BLaER1 (cell line): ENCODE data around the gene LPP.

Source experiments
- H3K27ac ChIP-seq: shearing (Covaris generic); formaldehyde crosslinking; 2 replicates; pipeline ENCODE4 v1.8.1; 2022
- H3K27me3 ChIP-seq: shearing (Covaris generic); formaldehyde crosslinking; 2 replicates; pipeline ENCODE4 v1.8.1; 2022
- H3K36me3 ChIP-seq: shearing (Covaris generic); formaldehyde crosslinking; 2 replicates; pipeline ENCODE4 v1.8.1; 2022
- H3K4me1 ChIP-seq: shearing (Covaris generic); formaldehyde crosslinking; 2 replicates; pipeline ENCODE4 v1.8.1; 2022
- H3K4me2 ChIP-seq: shearing (Covaris generic); formaldehyde crosslinking; 2 replicates; pipeline ENCODE4 v1.8.1; 2022
- H3K4me3 ChIP-seq: shearing (Covaris generic); formaldehyde crosslinking; 2 replicates; pipeline ENCODE4 v1.8.1; 2022
- H3K9ac ChIP-seq: shearing (Covaris generic); formaldehyde crosslinking; 2 replicates; pipeline ENCODE4 v1.8.1; 2022
- H3K9me3 ChIP-seq: shearing (Covaris generic); formaldehyde crosslinking; 2 replicates; pipeline ENCODE4 v1.8.1; 2022
- H4K20me1 ChIP-seq: shearing (Covaris generic); formaldehyde crosslinking; 2 replicates; pipeline ENCODE4 v1.8.1; 2022
- Cebpa-rat ChIP-seq: shearing (Covaris generic); IDR thresholded peaks from 2 replicates; pipeline ENCODE4 v1.8.1; 2022

Gene LPP

DNA sequence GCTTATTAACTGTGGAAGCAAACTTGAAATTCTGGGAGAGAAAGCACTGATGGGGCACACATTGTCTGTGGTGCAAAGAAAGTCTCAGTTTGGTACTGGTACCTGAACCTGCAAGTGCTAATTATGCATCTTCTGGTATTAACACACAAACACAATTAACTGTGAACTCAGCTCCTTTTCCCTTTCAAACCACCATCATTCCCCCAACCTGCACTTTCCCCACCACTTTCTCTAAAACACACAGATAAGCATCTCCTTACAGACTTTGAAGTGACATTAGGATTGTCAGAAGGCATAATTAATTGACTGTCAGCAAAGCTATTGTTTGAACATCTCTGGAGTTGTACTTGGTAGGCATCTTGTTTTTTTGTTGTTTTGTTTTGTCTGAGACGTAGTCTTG, 565.6 kb downstream of the LPP start:
- no peaks in the 10 kb centered on the region for H3K27me3 ChIP-seq
- H3K9ac ChIP-seq = no peak overlapping the region
- no peaks in the 10 kb centered on the region for H3K4me1 ChIP-seq
- no peak for TF ChIP-seq Cebpa-rat
- H4K20me1 ChIP-seq = no peaks in the 10 kb centered on the region
- H3K27ac ChIP-seq = no peak overlapping the region
- H3K4me3 ChIP-seq = no peak overlapping the region
- H3K36me3 ChIP-seq = no peaks in the 10 kb centered on the region
- no peak overlapping the region for H3K4me2 ChIP-seq
- no peaks in the 10 kb centered on the region for H3K9me3 ChIP-seq

DNA sequence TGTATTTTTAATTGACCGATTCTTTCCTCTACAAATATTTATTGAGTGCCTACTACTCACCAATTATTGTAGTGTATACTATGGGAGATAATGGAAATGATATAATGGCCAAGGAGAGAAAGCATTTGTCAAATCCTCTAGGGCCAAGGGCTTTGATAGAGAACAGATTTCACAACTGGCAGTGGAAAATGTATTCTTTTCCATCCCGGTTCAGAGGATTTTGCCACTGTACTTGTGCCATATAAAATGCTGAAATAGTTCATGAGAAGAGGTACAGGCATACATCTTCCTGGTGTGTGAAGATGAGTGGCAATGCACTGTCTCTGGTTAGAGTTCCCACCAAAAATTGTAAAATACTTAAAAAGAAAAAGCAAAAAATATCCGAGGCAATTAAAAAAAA, 566.3 kb downstream of the LPP start:
- Histone ChIP-seq H3K9me3 (no peaks in the 10 kb centered on the region), H3K4me3 (no peak overlapping the region), H4K20me1 (no peaks in the 10 kb centered on the region), H3K4me1 (no peaks in the 10 kb centered on the region), H3K27ac (no peak overlapping the region), H3K27me3 (no peaks in the 10 kb centered on the region), H3K4me2 (no peak overlapping the region), H3K9ac (no peak overlapping the region), H3K36me3 (no peaks in the 10 kb centered on the region)
- TF ChIP-seq Cebpa-rat = no peak

DNA sequence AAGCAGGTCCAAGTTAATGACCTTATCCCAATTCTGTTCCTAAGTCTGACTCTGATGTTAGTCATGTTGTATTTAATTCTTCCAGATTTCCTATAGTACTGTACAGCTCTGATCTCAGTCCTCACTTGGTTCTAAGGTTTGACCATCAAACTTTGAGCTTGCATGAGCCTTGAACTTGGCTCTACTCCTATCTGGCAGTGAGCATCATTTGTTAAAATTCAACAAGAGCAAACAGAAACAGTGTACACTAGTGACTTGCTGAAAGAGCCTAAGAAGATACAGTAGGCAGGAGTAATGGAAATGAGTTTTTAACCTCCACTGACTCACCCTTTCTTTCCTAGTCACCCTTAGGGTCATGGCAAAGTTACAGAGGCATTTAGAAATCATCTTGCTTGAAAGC, 566.7 kb downstream of the LPP start:
- Histone ChIP-seq H4K20me1 (no peaks in the 10 kb centered on the region), H3K27me3 (no peaks in the 10 kb centered on the region), H3K4me1 (no peaks in the 10 kb centered on the region), H3K9ac (no peak overlapping the region), H3K36me3 (no peaks in the 10 kb centered on the region), H3K9me3 (no peaks in the 10 kb centered on the region), H3K27ac (no peak overlapping the region), H3K4me2 (no peak overlapping the region), H3K4me3 (no peak overlapping the region)
- no peak for TF ChIP-seq Cebpa-rat

- no peak for TF ChIP-seq Cebpa-rat
- Histone ChIP-seq H3K27me3 (no peaks in the 10 kb centered on the region), H4K20me1 (no peaks in the 10 kb centered on the region), H3K36me3 (no peaks in the 10 kb centered on the region), H3K9me3 (no peaks in the 10 kb centered on the region), H3K4me3 (no peak overlapping the region), H3K4me2 (no peak overlapping the region), H3K9ac (no peak overlapping the region), H3K27ac (no peak overlapping the region), H3K4me1 (no peaks in the 10 kb centered on the region)
Measured at GRCh38 chr3:188721312-188721711, 567.4 kb downstream of the LPP start.

GRCh38 chr3:188721990-188722389, 568.0 kb downstream of the LPP start:
- Histone ChIP-seq H4K20me1 (no peaks in the 10 kb centered on the region), H3K9ac (no peak overlapping the region), H3K27me3 (no peaks in the 10 kb centered on the region), H3K4me2 (no peak overlapping the region), H3K4me3 (no peak overlapping the region), H3K27ac (no peak overlapping the region), H3K36me3 (no peaks in the 10 kb centered on the region), H3K4me1 (no peaks in the 10 kb centered on the region), H3K9me3 (no peaks in the 10 kb centered on the region)
- no peak for TF ChIP-seq Cebpa-rat

DNA sequence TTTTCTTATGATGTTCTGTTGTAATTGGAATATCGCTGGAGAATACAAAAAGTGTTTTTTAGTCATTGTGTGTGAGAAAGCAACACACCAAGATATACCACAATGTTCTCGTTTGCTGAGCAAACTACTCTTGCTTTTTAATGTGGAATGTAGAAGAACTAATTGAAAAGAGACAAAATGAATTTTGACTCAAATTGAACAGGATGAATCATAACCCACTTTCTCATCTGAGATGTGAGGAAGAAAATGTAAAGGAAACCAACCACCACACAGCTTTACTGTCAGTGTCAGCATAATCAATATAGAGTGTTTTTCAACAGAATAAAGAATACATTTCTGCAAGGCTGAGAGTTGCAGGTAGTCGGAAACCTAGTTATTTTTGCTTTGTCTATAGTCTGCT, 569.0 kb downstream of the LPP start:
- no peak overlapping the region for H3K27ac ChIP-seq
- no peak overlapping the region for H3K4me3 ChIP-seq
- no peaks in the 10 kb centered on the region for H3K27me3 ChIP-seq
- H3K4me1 ChIP-seq = no peaks in the 10 kb centered on the region
- H3K9me3 ChIP-seq = no peaks in the 10 kb centered on the region
- H3K36me3 ChIP-seq = no peaks in the 10 kb centered on the region
- H3K4me2 ChIP-seq = no peak overlapping the region
- TF ChIP-seq Cebpa-rat = no peak
- no peak overlapping the region for H3K9ac ChIP-seq
- no peaks in the 10 kb centered on the region for H4K20me1 ChIP-seq

- Histone ChIP-seq H3K9ac (no peak overlapping the region), H3K4me1 (no peaks in the 10 kb centered on the region), H3K4me2 (no peak overlapping the region)
Measured at GRCh38 chr3:188727052-188727451, 573.1 kb downstream of the LPP start.

DNA sequence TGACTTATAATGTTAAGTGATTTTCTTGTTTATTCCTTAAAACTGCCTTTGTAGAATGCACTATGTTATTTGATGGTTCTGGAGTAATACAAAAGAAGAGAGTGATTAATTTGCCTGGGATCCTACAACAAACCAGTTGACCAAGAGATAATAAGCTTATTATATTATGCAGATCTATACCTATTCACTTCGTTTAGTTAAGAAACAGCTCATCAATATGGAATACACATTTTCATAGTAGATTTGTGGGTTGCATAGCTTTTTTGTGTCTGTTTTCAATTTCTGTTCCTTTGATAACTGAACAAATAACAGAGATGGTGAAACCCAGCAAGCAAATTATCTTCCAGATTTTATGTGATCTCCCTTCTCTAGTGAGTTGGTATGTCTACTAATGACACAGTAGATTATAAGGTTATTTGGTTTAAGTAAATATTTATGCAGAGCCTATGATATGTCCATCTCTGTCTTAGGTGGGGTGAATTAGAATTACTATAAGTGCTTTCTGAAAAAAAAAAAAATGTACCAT, 574.5 kb downstream of the LPP start:
- Histone ChIP-seq H3K4me2 (no peak overlapping the region), H3K27me3 (no peaks in the 10 kb centered on the region), H3K4me3 (no peak overlapping the region), H3K9ac (no peak overlapping the region), H3K4me1 (no peaks in the 10 kb centered on the region), H3K9me3 (no peaks in the 10 kb centered on the region), H4K20me1 (no peaks in the 10 kb centered on the region), H3K27ac (no peak overlapping the region), H3K36me3 (no peaks in the 10 kb centered on the region)
- no peak for TF ChIP-seq Cebpa-rat

More at GRCh38 chr3:188727052-188727451, 573.1 kb downstream of the LPP start:
- H3K27ac ChIP-seq = no peak overlapping the region
- no peaks in the 10 kb centered on the region for H3K36me3 ChIP-seq
- no peaks in the 10 kb centered on the region for H3K9me3 ChIP-seq
- no peak overlapping the region for H3K4me3 ChIP-seq
- H4K20me1 ChIP-seq = no peaks in the 10 kb centered on the region
- TF ChIP-seq Cebpa-rat = no peak
- H3K27me3 ChIP-seq = no peaks in the 10 kb centered on the region

DNA sequence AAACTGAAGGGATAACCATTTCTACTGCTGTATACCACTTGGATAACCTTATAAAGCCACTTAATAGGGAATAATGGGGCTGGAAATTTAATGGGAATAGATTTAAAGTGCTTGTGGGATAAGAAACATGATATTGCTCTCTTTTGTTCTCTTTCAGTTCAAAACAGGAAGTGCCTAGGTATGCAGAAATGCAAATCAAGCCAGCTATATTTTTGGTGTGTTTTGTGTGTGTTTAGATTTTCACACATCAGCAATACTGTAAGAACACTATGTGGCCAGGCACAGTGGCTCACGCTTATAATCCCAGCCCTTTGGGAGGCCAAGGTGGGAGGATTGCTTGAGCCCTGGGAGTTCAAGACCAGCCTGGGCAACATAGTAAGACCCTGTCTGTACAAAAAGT, 575.5 kb downstream of the LPP start:
- Histone ChIP-seq H3K4me2 (no peak overlapping the region), H3K9ac (no peak overlapping the region), H3K9me3 (no peaks in the 10 kb centered on the region), H4K20me1 (no peaks in the 10 kb centered on the region), H3K27me3 (no peaks in the 10 kb centered on the region), H3K4me1 (no peaks in the 10 kb centered on the region), H3K36me3 (no peaks in the 10 kb centered on the region), H3K27ac (no peak overlapping the region), H3K4me3 (no peak overlapping the region)
- TF ChIP-seq Cebpa-rat = no peak

DNA sequence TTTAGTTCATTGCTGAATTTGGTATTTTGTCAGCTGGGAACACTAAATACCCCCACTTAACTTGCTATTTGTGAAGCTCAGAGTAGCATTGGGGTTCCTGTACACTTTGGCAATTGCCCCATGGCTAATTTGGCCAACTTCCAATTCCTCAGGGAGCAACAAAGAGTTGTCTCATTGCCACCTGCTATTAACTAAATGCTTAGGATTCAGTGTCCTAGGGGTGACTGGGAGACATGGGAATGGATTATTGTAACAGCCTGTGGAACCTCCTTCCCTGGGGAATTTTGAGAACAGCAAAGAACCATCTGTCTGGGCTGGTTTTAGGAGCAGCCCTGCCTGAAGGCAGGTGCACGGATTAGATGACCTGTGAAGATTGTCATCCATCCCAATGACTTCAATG, 580.4 kb downstream of the LPP start:
- Histone ChIP-seq H3K27ac (no peak overlapping the region), H3K4me2 (no peak overlapping the region), H3K4me3 (no peak overlapping the region), H3K4me1 (no peaks in the 10 kb centered on the region), H3K27me3 (no peaks in the 10 kb centered on the region), H3K9me3 (no peaks in the 10 kb centered on the region), H3K9ac (no peak overlapping the region), H4K20me1 (no peaks in the 10 kb centered on the region), H3K36me3 (no peaks in the 10 kb centered on the region)
- TF ChIP-seq Cebpa-rat = no peak

DNA sequence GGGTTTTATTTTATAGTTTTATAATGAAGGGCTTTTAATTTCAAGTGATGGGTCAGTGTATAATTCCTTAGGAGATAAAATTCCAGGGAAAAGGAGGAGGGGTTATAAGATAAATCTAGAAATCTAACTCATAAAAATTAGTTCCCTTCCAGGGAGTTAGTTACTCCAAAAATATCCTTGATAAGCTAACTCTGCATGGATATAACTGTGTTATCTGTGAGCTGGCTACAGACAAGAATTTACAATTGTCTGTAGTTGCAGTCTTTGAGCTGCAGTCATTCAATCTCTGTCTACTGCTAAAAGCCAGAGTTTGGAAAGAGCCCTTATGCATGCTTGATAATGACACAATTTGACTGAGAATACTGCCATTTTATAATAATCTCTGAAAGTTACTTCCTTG, 585.6 kb downstream of the LPP start:
- Histone ChIP-seq H3K4me3 (no peak overlapping the region), H3K4me2 (no peak overlapping the region), H3K9me3 (no peaks in the 10 kb centered on the region), H3K36me3 (no peaks in the 10 kb centered on the region), H3K27me3 (no peaks in the 10 kb centered on the region), H3K9ac (no peak overlapping the region), H3K27ac (no peak overlapping the region), H3K4me1 (no peaks in the 10 kb centered on the region), H4K20me1 (no peaks in the 10 kb centered on the region)
- no peak for TF ChIP-seq Cebpa-rat
